Stimulated activated CD8-positive, alpha-beta memory T cell treated with anti-CD3 and anti-CD28 coated beads, Interleukin-2, amount 100 ng/mL, for 1 hour (primary cell): ENCODE data around the gene MSH4.
"Not testable (repeated sequence)": the region's sequence is repeated elsewhere in the genome, so short reads cannot be mapped to it uniquely, and the experiment has no call there.

ENCODE experiments used
- DNase-seq, 2 donors: peaks; one replicate each; pipeline ENCODE4 v3.0.0-alpha.2; 2020; ENCODE audit warnings: low read depth in 2 of 2

Gene MSH4

DNA sequence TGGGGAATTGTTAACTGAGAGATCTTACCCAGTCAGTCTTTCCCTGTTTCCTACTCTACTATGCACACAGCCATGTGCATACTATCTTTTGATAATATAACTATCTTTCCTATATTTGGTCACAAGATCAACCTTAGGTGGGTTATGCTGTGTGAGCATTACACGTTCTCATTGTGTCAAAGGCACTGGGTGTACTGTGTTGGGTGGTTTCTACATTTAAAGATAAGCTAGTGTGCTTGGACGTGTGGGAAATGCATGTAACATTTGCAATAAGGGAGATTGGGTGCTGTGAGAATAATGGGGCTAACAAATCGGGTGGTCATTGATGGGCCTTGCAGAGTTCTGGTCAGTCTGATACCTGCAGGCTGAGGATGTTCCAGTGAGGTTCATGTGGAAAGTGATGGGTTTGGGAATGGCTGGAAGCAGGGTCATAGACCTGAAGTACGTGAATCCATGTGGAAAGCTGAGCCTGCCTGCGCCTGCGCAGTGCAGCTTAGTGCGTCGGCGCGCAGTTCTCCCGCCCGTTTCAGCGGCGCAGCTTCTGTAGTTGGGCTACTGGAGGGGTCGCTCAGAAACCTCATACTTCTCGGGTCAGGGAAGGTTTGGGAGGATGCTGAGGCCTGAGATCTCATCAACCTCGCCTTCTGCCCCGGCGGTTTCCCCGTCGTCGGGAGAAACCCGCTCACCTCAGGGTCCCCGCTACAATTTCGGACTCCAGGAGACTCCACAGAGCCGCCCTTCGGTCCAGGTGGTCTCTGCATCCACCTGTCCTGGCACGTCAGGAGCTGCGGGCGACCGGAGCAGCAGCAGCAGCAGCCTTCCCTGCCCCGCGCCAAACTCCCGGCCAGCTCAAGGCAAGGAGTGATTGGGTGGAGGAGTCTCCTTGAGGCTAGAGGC lies at the start of gene MSH4:
TSS of gene MSH4 (plus strand) at position 507 of the 897 bp plus-strand sequence. CDS start at position 611, 104 bp downstream.
- DNase-seq, result no peak

DNA sequence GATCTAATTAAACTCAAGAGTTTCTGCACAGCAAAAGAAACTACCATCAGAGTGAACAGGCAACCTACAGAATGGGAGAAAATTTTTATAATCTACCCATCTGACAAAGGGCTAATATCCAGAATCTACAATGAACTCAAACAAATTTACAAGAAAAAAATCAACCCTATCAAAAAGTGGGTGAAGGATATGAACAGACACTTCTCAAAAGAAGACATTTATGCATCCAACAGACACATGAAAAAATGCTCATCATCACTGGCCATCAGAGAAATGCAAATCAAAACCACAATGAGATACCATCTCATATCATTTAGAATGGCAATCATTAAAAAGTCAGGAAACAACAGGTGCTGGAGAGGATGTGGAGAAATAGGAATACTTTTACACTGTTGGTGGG lies 39.5 kb upstream of the MSH4 start:
- not testable (repeated sequence) for DNase-seq

DNA sequence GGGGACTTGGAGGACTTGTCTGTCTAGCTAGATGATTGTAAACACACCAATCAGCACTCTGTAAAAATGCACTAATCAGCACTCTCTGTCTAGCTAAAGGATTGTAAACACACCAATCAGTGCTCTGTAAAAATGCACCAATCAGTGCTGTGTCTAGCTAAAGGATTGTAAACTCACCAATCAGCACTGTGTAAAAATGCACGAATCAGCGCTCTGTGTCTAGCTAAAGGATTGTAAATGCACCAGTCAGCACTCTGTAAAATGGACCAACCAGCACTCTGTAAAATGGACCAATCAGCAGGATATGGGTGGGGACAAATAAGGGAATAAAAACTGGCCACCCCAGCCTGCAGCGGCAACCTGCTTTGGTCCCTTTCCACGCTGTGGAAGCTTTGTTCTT lies 38.1 kb upstream of the MSH4 start:
- not testable (repeated sequence) for DNase-seq

DNA sequence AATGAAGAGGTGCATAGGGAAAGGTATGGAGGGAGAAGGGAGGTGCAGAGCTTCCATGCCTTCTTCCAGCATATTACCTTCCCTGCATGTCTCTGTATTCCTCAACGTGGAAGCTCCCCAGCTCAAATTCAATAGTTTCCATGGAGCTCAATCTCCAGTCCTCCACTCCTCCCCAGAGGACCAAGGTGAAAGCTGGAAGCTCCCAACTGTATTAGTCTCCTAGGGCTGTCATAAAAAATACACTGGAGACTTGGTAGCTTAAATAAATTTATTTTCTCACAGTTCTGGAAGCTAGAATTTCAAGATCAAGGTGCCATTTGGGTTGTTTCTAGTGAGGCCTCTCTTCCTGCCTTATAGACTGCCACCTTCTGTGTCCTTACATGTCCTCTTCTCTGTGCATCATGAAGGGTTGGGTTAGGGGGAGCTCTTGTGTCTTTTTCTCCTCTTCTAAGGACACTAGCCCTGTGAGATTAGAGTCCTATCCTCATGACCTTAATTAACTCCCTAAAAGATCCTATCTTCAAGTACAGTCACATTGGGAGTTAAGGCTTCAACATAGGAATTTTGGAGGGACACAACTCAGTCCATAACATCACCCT lies 32.5 kb upstream of the MSH4 start:
- no peak for DNase-seq

DNA sequence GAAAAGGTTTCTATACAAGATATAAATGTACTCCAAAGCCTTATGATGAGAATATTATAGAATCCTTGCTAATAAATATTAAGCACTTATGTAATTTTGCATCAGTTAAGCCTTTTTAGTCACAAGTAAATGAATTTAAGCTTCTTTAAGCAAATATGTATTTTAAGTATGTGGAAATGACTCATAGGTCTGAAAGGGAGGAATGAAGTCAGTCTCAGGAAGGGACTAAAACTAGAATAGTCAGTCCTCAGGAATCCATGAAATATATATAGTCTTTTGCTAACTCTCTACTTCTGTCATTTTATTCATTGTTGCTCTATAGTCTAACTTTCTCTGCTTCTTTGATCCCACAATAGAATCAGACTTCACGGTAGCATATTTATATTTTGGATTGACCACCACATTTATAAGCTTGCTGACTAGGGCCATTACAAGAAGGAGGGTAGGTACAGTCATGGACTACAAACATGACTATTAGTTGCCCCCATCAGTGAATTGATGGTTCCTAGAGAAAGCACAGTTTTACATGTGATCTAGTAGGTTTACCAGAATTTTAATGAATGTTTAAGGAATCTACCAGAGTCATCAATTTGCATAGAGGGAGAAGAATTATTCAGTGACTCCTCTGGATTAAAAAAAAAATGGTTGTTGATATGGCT lies 30.9 kb upstream of the MSH4 start:
- DNase-seq, result no peak

DNA sequence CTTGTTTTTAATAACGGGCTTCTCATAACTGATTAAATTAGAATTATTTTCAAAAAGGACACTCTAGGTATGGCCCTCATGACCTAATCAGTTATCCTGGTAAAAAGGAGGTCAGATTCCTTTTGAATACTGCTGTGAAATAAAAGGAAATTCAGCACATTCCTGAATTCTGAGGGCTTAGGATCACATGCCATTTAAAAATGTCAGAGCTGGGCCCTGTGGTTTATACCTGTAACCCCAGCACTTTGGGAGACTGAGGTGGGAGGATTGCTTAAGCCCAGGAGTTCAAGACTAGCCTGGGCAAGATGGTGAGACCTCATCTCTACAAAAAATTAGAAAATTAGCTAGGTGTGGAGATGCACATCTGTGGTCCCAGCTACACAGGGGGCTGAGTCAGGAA lies 28.7 kb upstream of the MSH4 start:
- DNase-seq, result no peak

DNA sequence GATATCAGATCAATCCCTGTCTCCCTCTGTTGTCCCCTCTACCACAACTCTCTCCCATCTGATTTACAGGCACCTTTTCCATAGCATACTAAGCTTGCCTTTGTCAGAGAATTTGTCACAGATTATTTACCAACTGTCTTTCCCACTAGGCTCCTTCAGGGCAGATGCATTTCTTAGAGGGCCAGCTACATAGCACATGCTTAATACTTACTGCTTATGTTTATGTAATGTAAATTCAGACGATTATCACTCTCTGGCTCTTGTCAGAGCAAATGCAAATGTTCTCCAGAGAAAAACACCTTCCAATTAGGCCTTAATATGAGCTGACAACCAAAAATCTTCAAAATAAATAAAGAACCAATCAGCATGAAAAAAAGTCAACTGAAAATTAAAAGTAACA lies 25.9 kb upstream of the MSH4 start:
- DNase-seq, result no peak

DNA sequence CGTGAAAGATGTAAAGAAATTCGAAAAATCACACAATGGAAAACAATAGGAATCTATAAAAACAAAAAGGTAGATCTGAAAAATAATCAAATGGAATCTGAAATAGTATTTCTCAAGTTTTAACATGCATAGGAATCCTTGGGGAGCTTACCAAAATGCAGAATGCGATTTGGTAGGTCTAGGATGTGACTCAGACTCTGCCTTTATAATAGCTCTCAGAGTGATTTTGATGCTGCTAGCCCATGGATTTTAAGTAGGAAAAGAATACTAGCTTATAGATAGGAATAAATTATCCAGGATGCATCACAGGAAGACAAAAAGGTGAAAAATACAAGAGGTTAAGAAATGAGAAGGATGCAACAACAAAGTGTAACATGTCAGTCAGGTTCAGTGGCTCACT lies 24.7 kb upstream of the MSH4 start:
- no peak for DNase-seq

DNA sequence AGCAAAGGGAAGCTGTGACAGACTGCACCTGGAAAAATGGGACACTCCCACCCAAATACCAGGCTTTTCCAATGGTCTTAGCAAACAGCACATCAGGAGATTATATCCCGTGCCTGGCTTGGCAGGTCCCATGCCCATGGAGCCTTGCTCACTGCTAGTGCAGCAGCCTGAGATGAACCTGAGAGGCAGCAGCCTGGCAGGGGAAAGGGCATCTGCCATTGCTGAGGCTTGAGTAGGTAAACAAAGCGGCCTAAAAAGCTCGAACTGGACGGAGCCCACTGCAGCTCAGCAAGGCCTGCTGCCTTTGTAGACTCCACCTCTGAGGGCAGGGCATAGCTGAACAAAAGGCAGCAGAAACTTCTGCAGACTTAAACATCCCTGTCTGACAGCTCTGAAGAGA lies 18.9 kb upstream of the MSH4 start:
- not testable (repeated sequence) for DNase-seq

DNA sequence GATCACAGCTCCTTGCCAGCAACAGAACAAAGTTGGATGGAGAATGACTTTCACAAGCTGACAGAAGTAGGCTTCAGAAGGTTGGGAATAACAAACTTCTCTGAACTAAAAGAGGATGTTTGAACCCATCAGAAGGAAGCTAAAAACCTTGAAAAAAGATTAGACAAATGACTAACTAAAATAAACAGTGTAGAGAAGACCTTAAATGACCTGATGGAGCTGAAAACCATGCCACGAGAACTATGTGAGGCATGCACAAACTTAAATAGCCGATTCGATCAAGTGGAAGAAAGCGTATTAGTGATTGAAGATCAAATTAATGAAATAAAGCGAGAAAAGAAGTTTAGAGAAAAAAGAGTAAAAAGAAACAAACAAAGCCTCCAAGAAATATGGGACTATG lies 18.0 kb upstream of the MSH4 start:
- DNase-seq, result not testable (repeated sequence)

DNA sequence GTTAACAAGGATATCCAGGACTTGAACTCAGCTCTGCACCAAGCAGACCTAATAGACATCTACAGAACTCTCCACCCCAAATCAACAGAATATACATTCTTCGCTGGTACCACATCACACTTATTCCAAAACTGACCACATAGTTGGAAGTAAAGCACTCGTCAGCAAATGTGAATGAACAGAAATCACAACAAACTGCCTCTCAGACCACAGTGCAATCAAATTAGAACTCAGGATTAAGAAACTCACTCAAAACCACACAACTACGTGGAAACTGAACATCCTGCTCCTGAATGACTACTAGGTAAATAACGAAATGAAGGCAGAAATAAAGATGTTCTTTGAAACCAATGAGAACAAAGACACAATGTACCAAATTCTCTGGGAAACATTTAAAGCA lies 16.5 kb upstream of the MSH4 start:
- DNase-seq, result not testable (repeated sequence)

DNA sequence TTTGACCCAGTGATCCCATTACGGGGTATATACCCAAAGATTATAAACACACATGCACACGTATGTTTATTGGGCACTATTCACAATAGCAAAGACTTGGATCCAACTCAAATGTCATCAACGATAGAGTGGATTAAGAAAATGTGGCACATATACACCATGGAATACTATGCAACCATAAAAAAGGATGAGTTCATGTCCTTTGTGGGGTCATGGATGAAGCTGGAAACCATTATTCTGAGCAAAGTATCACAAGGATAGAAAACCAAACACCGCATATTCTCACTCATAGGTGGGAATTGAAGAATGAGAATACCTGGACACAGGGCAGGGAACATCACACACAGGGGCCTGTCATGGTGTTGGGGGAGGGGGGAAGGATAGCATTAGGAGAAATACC lies 12.8 kb upstream of the MSH4 start:
- DNase-seq, result not testable (repeated sequence)

DNA sequence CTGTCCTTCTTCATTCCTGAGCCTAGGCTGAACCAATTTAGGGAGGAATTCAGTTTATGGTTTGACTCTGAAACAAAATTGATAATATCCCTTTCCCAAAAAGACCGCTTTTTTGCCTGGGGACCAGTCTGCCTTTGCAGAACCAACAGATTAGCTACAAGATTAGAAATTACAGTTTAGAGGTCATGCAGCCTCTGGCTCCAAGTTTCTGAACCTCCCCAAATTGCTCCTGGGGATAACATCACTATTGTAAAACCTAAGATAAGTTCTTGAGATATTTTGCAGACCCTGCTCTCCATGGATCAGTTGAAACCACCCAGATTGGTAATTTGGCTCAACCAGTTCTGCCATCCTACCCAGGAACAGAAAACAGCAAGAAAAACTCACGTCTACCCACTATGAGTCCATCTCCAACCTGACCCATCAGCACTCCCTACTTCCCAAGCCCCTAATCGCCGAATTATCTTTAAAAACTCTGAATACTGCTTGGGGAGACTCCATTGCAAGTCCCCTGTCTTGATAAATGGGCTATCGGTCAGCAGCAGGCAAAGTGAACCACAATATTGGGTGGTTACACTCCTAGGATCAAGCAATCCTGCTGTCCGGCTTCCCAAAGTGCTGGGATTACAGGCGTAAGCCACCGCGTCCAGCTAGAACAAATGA lies 11.2 kb upstream of the MSH4 start:
- no peak for DNase-seq

DNA sequence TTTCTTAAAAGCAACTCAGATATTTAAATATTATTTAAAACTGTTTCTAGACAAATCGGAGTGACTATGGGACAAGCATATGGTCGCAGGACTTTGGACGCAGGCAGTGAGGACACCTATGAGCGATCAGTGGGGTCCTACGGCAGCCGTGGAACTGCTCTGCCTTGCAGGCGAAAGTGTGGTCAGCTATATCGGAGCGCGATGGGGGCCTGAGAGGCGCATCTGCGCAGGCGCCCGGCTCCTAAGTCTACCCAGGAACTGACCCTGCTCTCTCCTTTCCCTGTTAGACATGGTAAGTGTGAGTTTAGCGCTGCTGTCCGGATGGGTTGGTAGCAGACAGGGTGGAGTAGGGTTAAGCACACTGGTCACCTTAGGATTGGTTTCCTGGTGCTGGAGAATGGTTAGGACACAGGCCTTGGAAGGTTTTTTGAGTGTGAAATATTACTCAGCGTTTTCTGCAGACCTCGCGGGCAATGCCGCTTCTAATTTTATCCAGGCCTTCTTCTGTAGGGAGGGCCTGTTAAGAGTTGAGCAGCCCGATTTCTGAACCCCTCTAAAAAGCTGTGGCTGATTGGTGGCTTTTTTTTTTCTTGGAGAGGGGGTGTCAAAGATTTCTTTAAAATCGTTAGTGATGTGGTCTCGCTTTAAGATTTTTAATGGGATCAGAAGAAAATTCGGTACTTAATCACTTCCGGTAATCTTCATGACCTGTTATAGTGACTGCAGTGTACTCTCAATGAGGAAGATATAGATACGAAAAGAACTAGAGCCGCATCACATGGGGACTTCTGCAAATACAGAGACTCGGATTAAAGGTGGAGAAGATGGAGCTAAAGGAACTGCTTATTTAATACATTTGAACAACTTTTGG lies 10.5 kb upstream of the MSH4 start, which contains the start of gene RABGGTB:
TSS of gene RABGGTB (plus strand) at position 274 of the 871 bp plus-strand sequence. CDS start at position 290, 16 bp downstream.
- peak; percentile 85 to 87 for DNase-seq

DNA sequence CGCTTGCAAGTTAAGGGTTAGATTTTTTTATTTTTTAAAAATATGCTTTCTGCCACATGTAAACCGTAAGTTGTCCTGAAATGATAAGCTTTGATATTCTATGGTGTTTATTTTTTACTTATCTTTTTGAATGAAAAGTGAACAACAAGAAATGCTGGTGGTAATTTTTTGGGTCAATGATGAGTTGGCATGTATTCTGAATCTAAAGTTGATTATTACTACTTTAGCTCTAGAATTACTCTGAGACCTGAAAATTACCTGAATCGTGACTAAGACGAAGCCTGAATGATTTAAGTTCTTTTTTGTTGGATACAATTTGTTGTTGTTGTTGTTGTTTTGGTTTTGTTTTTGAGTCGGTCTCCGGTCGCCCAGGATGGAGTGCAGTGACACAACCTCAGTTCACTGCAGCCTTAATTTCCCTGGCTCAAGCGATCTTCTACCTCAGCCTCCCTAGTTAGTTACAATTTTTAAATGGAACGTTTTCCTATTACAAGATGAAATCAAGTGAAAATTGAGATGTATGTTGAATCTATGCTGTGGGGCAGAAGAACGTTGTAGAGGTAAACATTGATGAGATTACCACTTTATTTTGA lies 9.7 kb upstream of the MSH4 start:
- no peak for DNase-seq

DNA sequence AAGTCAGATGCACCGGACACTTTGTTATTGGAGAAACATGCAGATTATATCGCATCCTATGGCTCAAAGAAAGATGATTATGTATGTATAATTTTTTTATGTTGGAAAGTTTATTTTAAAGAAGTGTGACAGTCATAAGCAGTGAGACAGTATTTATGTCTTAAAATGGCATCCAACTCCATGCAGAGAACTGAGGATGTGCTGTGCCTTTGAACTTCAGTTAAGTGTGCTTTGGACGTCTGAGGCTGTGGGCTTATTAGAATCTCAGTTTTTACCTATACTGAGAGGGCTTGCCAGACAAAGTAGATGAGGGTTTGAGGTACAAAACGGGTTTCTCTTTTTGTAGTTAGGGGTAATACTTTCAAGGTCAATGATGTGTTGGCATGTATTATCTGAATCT lies 9.2 kb upstream of the MSH4 start:
- no peak for DNase-seq

DNA sequence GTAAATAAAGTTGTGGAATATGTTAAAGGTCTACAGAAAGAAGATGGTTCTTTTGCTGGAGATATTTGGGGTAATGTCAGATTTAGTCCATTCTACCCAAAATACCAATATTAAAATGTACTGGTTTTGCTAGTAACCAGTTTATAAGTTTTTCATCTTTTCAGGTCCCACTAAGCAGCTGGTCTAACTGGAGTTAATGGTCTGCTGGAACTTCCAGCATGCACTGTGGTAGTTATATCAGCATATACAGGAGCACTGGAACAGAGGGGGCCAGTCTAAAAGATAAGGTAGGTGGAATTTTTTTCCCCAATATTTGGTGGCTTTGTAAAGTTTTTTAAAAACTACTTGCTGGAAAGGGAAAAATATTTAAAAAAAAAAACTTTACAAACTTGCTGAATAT lies 6.7 kb upstream of the MSH4 start:
- no peak for DNase-seq

DNA sequence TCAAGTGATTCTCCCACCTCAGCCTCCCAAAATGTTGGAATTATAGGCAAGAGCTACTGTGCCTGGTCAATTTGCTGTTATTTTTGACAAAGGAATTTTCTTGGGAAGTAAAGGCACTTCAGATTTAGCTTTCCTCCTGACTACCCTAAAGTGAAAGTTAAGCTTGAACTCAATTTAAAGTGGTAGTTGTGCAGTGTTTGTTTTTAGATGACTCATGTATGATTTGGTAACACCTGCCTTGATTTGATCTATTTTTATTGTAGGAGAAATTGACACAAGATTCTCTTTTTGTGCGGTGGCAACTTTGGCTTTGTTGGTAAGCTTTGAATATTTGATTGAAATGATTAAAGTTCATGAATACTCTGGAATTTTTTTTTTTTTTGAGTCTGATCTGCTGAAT lies 5.7 kb upstream of the MSH4 start:
- no peak for DNase-seq

DNA sequence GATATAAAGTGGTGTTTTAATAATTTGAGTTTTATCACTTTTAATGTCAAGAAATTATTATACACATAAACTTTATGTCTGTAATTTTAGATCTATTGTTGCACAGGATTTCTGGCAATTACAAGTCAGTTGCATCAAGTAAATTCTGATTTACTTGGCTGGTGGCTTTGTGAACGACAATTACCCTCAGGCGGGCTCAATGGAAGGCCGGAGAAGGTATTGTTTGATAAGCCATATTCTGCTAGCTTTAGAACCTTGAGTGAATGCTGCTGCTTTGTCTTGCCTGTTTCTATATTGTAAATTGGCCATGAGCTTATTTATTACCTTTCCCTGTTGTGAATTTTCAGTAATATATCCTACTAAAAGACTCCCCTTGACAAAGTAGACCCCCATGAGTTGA lies 4.6 kb upstream of the MSH4 start:
- no peak for DNase-seq

DNA sequence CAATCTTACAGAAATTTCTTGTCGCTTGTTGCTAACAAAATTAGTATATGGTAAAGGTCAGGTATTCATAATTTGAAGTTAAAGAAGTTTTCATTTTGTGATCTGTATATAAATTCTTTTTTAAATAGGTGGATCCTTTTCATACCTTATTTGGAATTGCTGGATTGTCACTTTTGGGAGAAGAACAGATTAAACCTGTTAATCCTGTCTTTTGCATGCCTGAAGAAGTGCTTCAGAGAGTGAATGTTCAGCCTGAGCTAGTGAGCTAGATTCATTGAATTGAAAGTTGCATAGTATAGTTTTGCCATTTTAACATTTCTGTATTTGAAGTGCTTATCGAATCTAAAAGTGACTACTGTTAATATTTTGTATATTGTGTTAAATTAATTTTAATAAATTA lies 2.3 kb upstream of the MSH4 start:
- no peak for DNase-seq

DNA sequence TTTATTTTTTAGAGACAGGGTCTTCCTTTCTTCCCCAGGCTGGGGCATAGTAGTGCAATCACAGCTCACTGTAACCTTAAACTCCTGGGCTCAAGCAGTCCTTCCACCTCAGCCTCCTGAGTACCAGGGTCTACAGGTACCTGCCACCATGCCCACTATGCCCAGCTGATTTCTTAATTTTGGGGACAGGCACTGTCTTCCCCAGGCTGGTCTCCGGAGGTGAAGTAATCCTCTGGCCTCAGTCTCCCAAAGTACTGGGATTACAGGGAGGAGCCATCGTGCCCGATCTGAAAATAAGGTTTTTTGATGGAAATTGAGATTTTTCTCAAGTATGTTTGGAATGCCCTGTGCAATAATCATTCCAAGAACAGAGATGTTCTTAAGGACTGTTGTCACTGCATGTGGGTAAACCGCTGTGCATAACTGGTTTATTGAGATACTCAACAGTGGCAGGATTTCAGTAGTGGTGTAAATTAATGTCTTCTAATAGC lies 934 bp upstream of the MSH4 start:
- DNase-seq, result no peak
